ENCODE results near the gene ARHGAP26.

DNA sequence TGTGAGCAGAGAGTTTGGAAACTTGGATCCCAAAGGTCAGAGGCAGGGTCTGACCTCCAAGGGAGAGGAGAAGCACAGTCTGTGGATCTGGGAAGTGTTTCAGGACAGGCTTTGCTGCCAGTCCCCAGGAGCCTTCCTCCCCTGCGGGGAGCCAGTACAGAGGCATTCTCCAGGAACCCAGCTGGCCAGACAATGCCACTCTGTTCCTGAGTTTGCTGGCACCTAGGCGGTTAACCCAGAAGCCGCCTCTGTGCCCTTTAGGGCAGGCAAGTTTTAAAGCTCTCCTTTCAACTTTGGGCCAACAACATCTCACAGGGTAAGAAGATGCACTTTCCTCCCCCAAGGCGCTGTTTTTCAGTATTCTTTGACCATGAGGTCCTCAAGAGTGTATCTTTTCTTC, 47.3 kb upstream of the ARHGAP26 start:
- TF ChIP-seq, protein P1, sequence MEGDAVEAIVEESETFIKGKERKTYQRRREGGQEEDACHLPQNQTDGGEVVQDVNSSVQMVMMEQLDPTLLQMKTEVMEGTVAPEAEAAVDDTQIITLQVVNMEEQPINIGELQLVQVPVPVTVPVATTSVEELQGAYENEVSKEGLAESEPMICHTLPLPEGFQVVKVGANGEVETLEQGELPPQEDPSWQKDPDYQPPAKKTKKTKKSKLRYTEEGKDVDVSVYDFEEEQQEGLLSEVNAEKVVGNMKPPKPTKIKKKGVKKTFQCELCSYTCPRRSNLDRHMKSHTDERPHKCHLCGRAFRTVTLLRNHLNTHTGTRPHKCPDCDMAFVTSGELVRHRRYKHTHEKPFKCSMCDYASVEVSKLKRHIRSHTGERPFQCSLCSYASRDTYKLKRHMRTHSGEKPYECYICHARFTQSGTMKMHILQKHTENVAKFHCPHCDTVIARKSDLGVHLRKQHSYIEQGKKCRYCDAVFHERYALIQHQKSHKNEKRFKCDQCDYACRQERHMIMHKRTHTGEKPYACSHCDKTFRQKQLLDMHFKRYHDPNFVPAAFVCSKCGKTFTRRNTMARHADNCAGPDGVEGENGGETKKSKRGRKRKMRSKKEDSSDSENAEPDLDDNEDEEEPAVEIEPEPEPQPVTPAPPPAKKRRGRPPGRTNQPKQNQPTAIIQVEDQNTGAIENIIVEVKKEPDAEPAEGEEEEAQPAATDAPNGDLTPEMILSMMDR (IDR thresholded peaks at IDR 0.05), result no peak
- no peak for TF ChIP-seq POLR2A (IDR thresholded peaks at IDR 0.05)
